Neutrophil (primary cell): ENCODE data around the gene ZNF277.

Source experiments
- H3K27ac ChIP-seq: fragments of 200-600 bp; sonication (generic); 2 replicates; pipeline ENCODE4 v1.5.1; 2016; ENCODE audit warnings: mild to moderate bottlenecking, moderate library complexity
- H3K27me3 ChIP-seq: fragments of 200-600 bp; sonication (generic); 2 replicates; pipeline ENCODE4 v1.6.0; 2016; ENCODE audit warnings: mild to moderate bottlenecking
- H3K36me3 ChIP-seq: fragments of 200-600 bp; sonication (generic); 2 replicates; pipeline ENCODE4 v1.5.1; 2017
- H3K4me1 ChIP-seq, 2 experiments: fragments of 200-600 bp in 1 of 2; sonication (generic) in 1 of 2; 1 replicate in 1 of 2; 2 replicates in 1 of 2; pipeline versions ENCODE4 v1.5.1 to v1.6.1; 2013 to 2016; ENCODE audit warnings: low read depth in 1 of 2, low read length in 1 of 2, mild to moderate bottlenecking in 1 of 2, moderate library complexity in 1 of 2; ENCODE audit not compliant: control insufficient read depth in 1 of 2, insufficient read depth in 1 of 2
- H3K4me3 ChIP-seq, 2 experiments: fragments of 200-600 bp in 1 of 2; sonication (generic) in 1 of 2; 1 replicate in 1 of 2; 2 replicates in 1 of 2; pipeline ENCODE4 v1.5.1; 2013 to 2016; ENCODE audit warnings: low read depth in 1 of 2, low read length in 1 of 2, mild to moderate bottlenecking in 1 of 2, moderate library complexity in 1 of 2
- H3K9me3 ChIP-seq: fragments of 200-600 bp; sonication (generic); 2 replicates; pipeline ENCODE4 v1.5.1; 2016
- TF ChIP-seq, protein P1 (sequence below): fragments of 200-600 bp; sonication (generic); IDR thresholded peaks from 2 replicates; pipeline ENCODE4 v1.5.1; 2016; ENCODE audit warnings: antibody characterized with exemption

The ZNF277 gene

GRCh38 chr7:112262855-112263487, 56.5 kb downstream of the ZNF277 start:
- TF ChIP-seq, protein P1, sequence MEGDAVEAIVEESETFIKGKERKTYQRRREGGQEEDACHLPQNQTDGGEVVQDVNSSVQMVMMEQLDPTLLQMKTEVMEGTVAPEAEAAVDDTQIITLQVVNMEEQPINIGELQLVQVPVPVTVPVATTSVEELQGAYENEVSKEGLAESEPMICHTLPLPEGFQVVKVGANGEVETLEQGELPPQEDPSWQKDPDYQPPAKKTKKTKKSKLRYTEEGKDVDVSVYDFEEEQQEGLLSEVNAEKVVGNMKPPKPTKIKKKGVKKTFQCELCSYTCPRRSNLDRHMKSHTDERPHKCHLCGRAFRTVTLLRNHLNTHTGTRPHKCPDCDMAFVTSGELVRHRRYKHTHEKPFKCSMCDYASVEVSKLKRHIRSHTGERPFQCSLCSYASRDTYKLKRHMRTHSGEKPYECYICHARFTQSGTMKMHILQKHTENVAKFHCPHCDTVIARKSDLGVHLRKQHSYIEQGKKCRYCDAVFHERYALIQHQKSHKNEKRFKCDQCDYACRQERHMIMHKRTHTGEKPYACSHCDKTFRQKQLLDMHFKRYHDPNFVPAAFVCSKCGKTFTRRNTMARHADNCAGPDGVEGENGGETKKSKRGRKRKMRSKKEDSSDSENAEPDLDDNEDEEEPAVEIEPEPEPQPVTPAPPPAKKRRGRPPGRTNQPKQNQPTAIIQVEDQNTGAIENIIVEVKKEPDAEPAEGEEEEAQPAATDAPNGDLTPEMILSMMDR: no peak
- no peaks in the 10 kb centered on the region for H3K27me3 ChIP-seq
- H3K27ac ChIP-seq: no peak overlapping the region
- no peaks in the 10 kb centered on the region for H3K36me3 ChIP-seq
- H3K9me3 ChIP-seq: no peaks in the 10 kb centered on the region
- no peak overlapping the region for H3K4me3 ChIP-seq
- peaks cover 0 to 12% of the 10 kb centered on the region in 2 experiments for H3K4me1 ChIP-seq

GRCh38 chr7:112263519-112263918, 57.0 kb downstream of the ZNF277 start:
- no peaks in the 10 kb centered on the region for H3K36me3 ChIP-seq
- TF ChIP-seq, protein P1: no peak
- no peak overlapping the region for H3K27ac ChIP-seq
- no peaks in the 10 kb centered on the region for H3K9me3 ChIP-seq
- H3K27me3 ChIP-seq: no peaks in the 10 kb centered on the region
- H3K4me3 ChIP-seq: no peak overlapping the region
- peaks cover 0 to 12% of the 10 kb centered on the region in 2 experiments for H3K4me1 ChIP-seq

DNA sequence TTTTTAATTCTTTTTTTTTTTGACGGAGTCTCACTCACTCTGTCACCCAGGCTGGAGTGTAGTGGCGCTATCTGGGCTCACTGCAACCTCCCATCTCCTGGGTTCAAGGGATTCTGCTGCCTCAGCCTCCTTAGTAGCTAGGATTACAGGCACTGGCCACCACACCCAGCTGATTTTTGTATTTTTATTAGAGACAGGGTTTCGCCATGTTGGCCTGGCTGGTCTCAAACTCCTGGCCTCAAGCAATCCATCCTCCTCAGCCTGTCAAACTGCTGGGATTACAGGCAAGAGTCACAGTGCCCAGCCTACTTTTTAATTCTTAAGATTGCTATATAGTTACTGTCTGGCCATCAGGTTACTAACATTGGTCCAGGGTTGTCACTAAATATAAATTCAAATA, 59.6 kb downstream of the ZNF277 start:
- Histone ChIP-seq H3K36me3 (no peaks in the 10 kb centered on the region), H3K4me1 (peaks cover 0 to 12% of the 10 kb centered on the region in 2 experiments), H3K4me3 (no peak overlapping the region), H3K27me3 (no peaks in the 10 kb centered on the region), H3K27ac (no peak overlapping the region), H3K9me3 (no peaks in the 10 kb centered on the region)
- TF ChIP-seq, protein P1: no peak

GRCh38 chr7:112266595-112267270, 60.2 kb downstream of the ZNF277 start:
- TF ChIP-seq, protein P1: no peak
- no peaks in the 10 kb centered on the region for H3K9me3 ChIP-seq
- H3K36me3 ChIP-seq: no peaks in the 10 kb centered on the region
- no peaks in the 10 kb centered on the region for H3K27me3 ChIP-seq
- H3K4me1 ChIP-seq: peaks cover 0 to 12% of the 10 kb centered on the region in 2 experiments
- no peak overlapping the region for H3K27ac ChIP-seq
- H3K4me3 ChIP-seq: no peak overlapping the region

DNA sequence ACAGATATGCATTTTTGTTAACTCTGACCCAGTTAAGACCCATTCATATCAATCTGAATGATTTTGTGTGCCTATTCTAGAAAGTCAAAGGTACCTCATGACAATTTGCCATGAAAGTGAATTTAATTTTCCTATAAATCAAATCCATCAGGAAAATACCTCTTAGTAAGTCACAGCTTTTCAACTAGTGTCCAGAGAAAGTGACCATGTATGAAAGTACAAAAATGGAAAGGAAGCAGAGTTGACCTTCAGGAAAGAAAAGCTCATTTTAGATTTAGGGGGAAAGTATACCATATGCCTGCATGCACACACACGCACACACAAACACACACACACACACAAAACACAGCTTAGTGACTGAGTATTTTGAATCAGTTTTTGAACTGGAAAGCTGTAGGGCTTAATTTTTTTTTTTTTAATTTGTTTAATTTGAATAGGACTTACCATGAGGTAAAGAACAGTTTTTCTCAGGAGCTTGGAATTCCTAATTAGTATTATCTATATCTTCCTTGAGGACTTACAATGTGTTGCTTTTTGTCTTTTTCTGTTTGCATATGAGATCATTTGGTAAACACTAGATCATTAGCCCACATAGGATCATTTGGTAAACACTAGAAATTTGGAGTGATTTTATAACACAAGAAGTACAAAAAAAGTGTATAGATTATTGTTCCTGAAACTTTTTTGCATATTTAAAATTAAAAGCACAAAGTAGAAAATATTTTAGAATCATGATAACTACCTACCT, 61.6 kb downstream of the ZNF277 start:
- Histone ChIP-seq H3K4me1 (peaks cover 2 to 17% of the 10 kb centered on the region in 2 experiments), H3K4me3 (no peak overlapping the region), H3K9me3 (no peaks in the 10 kb centered on the region), H3K27ac (no peak overlapping the region), H3K27me3 (no peaks in the 10 kb centered on the region), H3K36me3 (no peaks in the 10 kb centered on the region)
- TF ChIP-seq, protein P1: no peak
